HepG2 (cell line): Measurements from ENCODE around the gene IQCN. TPM values are rescaled to one million over a fixed set of nuclear protein-coding genes. Genes with fewer than 3 reads are reported as not detected.
A peak's percentile ranks its signal among the peaks of the same experiment; 100 is the strongest.

Source experiments
- KDM3A ChIP-seq: IDR thresholded peaks from 2 replicates; pipeline ENCODE4 v1.6.1; 2018; ENCODE audit warnings: low read depth, missing compliant biosample characterization
- NBN ChIP-seq: fragments of 450-650 bp; conservative IDR thresholded peaks from 2 replicates; pipeline ENCODE4 v1.6.1; 2017
- STAT5B ChIP-seq: sonication (generic); formaldehyde crosslinking; IDR thresholded peaks from 2 replicates; pipeline ENCODE4 v1.4.0; 2020; ENCODE audit warnings: missing genetic modification reagents
- U2AF1 ChIP-seq: fragments of 200-400 bp; formaldehyde crosslinking; optimal IDR thresholded peaks from 2 replicates; pipeline ENCODE3; 2017; ENCODE audit warnings: mild to moderate bottlenecking, low read depth, low read length
- ZNF274 ChIP-seq: sonication (generic); formaldehyde crosslinking; IDR thresholded peaks from 2 replicates; pipeline ENCODE4 v1.5.1; 2020; ENCODE audit warnings: mild to moderate bottlenecking, missing genetic modification reagents
- ZNF605 ChIP-seq: sonication (generic); formaldehyde crosslinking; IDR thresholded peaks from 2 replicates; pipeline ENCODE4 v1.8.0; 2022; ENCODE audit warnings: mild to moderate bottlenecking, missing genetic modification reagents
- polyA plus RNA-seq, 8 experiments: library from polyadenylated mRNA; depleted of rRNA in 3 of 8; stranded (reverse) in 7 of 8; unstranded in 1 of 8; fragments of >200 nt; fragmentation: Illumina TruSeq in 4 of 8; extraction: Trizol in 4 of 8; gene quantifications; 2 replicates each; pipeline versions ENCODE4 v1.2.1 to v1.2.3, GENCODE V29; 2011 to 2016; ENCODE audit warnings: low read depth in 4 of 8, missing spikeins in 1 of 8, mixed read lengths in 1 of 8; ENCODE audit not compliant: insufficient read depth in 1 of 8
- total RNA-seq, 5 experiments: library from RNA; depleted of rRNA; stranded (reverse); fragments of >200 nt; fragmentation: Illumina TruSeq; extraction: Trizol; gene quantifications; 2 replicates each; pipeline ENCODE4 v1.2.3, GENCODE V29; 2016; ENCODE audit warnings: low read depth in 1 of 5
- TF ChIP-seq, protein P1 (sequence below): sonication (generic); formaldehyde crosslinking; IDR thresholded peaks from 2 replicates; pipeline ENCODE4 v1.5.0; 2020; ENCODE audit warnings: mild to moderate bottlenecking, missing genetic modification reagents, borderline replicate concordance
- TF ChIP-seq, protein P2 (sequence below): sonication (generic); formaldehyde crosslinking; IDR thresholded peaks from 2 replicates; pipeline ENCODE4 v1.4.0; 2020; ENCODE audit warnings: missing genetic modification reagents, borderline replicate concordance
- TF ChIP-seq, protein P3 (sequence below): sonication (generic); formaldehyde crosslinking; IDR thresholded peaks from 2 replicates; pipeline ENCODE4 v1.4.0; 2020; ENCODE audit warnings: mild to moderate bottlenecking, missing genetic modification reagents
- TF ChIP-seq, protein P4 (sequence below): sonication (generic); formaldehyde crosslinking; IDR thresholded peaks from 2 replicates; pipeline ENCODE4 v1.4.0; 2020; ENCODE audit warnings: missing genetic modification reagents
- TF ChIP-seq, protein P5 (sequence below): sonication (generic); formaldehyde crosslinking; IDR thresholded peaks from 2 replicates; pipeline ENCODE4 v1.8.0; 2022; ENCODE audit warnings: missing genetic modification reagents, mild to moderate bottlenecking, borderline replicate concordance

Gene IQCN
- total and polyA plus RNA-seq, 2 of the 13 experiments (the other 11 are each of a cell fraction or from before 2014, with no cell fraction given) = 0.04 to 0.18 TPM

DNA sequence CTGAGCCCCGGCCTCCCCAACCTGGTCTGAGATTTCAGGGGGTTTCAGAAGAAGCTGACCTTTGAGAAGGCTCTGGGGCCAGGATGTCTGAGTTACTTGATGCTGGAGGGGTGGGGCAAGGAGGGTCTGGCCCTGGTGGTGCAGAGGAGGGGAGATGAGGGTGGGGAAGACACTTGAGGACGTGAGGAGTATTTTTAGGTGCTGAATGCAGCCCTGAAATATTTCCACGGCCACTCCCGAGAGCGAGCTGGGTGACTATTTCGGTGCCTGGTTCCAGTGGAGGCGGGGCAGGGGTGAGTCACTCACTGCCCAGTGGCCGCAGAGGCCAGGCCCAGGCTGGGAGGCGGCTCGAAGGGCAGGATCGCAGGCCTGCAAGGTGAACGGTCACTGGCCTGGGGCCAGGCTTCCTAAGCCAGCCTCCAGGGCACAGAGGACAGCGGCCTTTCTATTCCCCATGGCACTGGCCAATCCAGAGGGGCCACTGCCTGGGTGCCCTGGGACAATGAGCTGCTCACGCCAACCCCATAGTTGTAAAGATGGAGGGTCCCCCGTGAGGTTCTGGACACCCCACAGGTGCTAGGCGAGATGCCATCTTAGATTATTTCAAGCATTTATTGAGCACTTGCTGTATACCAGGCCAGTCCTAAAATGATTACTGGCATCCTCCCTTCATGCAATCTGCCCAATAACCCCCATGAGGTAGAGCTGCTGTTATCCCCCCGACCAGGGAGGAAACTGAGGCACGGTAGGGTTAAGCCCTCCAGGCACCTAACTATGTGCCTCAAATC lies 26.9 kb upstream of the IQCN start (continued):
- TF ChIP-seq, protein P1, sequence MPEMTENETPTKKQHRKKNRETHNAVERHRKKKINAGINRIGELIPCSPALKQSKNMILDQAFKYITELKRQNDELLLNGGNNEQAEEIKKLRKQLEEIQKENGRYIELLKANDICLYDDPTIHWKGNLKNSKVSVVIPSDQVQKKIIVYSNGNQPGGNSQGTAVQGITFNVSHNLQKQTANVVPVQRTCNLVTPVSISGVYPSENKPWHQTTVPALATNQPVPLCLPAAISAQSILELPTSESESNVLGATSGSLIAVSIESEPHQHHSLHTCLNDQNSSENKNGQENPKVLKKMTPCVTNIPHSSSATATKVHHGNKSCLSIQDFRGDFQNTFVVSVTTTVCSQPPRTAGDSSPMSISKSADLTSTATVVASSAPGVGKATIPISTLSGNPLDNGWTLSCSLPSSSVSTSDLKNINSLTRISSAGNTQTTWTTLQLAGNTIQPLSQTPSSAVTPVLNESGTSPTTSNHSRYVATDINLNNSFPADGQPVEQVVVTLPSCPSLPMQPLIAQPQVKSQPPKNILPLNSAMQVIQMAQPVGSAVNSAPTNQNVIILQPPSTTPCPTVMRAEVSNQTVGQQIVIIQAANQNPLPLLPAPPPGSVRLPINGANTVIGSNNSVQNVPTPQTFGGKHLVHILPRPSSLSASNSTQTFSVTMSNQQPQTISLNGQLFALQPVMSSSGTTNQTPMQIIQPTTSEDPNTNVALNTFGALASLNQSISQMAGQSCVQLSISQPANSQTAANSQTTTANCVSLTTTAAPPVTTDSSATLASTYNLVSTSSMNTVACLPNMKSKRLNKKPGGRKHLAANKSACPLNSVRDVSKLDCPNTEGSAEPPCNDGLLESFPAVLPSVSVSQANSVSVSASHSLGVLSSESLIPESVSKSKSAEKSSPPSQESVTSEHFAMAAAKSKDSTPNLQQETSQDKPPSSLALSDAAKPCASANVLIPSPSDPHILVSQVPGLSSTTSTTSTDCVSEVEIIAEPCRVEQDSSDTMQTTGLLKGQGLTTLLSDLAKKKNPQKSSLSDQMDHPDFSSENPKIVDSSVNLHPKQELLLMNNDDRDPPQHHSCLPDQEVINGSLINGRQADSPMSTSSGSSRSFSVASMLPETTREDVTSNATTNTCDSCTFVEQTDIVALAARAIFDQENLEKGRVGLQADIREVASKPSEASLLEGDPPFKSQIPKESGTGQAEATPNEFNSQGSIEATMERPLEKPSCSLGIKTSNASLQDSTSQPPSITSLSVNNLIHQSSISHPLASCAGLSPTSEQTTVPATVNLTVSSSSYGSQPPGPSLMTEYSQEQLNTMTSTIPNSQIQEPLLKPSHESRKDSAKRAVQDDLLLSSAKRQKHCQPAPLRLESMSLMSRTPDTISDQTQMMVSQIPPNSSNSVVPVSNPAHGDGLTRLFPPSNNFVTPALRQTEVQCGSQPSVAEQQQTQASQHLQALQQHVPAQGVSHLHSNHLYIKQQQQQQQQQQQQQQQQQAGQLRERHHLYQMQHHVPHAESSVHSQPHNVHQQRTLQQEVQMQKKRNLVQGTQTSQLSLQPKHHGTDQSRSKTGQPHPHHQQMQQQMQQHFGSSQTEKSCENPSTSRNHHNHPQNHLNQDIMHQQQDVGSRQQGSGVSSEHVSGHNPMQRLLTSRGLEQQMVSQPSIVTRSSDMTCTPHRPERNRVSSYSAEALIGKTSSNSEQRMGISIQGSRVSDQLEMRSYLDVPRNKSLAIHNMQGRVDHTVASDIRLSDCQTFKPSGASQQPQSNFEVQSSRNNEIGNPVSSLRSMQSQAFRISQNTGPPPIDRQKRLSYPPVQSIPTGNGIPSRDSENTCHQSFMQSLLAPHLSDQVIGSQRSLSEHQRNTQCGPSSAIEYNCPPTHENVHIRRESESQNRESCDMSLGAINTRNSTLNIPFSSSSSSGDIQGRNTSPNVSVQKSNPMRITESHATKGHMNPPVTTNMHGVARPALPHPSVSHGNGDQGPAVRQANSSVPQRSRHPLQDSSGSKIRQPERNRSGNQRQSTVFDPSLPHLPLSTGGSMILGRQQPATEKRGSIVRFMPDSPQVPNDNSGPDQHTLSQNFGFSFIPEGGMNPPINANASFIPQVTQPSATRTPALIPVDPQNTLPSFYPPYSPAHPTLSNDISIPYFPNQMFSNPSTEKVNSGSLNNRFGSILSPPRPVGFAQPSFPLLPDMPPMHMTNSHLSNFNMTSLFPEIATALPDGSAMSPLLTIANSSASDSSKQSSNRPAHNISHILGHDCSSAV (CRISPR knock-in tag) = no peak
- no peak for TF ChIP-seq ZNF274 (CRISPR knock-in tag)
- no peak for TF ChIP-seq U2AF1
- TF ChIP-seq STAT5B (CRISPR knock-in tag) = no peak
- TF ChIP-seq, protein P2, sequence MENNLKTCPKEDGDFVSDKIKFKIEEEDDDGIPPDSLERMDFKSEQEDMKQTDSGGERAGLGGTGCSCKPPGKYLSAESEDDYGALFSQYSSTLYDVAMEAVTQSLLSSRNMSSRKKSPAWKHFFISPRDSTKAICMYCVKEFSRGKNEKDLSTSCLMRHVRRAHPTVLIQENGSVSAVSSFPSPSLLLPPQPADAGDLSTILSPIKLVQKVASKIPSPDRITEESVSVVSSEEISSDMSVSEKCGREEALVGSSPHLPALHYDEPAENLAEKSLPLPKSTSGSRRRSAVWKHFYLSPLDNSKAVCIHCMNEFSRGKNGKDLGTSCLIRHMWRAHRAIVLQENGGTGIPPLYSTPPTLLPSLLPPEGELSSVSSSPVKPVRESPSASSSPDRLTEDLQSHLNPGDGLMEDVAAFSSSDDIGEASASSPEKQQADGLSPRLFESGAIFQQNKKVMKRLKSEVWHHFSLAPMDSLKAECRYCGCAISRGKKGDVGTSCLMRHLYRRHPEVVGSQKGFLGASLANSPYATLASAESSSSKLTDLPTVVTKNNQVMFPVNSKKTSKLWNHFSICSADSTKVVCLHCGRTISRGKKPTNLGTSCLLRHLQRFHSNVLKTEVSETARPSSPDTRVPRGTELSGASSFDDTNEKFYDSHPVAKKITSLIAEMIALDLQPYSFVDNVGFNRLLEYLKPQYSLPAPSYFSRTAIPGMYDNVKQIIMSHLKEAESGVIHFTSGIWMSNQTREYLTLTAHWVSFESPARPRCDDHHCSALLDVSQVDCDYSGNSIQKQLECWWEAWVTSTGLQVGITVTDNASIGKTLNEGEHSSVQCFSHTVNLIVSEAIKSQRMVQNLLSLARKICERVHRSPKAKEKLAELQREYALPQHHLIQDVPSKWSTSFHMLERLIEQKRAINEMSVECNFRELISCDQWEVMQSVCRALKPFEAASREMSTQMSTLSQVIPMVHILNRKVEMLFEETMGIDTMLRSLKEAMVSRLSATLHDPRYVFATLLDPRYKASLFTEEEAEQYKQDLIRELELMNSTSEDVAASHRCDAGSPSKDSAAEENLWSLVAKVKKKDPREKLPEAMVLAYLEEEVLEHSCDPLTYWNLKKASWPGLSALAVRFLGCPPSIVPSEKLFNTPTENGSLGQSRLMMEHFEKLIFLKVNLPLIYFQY (CRISPR knock-in tag) = no peak
- no peak for TF ChIP-seq NBN
- TF ChIP-seq, protein P3, sequence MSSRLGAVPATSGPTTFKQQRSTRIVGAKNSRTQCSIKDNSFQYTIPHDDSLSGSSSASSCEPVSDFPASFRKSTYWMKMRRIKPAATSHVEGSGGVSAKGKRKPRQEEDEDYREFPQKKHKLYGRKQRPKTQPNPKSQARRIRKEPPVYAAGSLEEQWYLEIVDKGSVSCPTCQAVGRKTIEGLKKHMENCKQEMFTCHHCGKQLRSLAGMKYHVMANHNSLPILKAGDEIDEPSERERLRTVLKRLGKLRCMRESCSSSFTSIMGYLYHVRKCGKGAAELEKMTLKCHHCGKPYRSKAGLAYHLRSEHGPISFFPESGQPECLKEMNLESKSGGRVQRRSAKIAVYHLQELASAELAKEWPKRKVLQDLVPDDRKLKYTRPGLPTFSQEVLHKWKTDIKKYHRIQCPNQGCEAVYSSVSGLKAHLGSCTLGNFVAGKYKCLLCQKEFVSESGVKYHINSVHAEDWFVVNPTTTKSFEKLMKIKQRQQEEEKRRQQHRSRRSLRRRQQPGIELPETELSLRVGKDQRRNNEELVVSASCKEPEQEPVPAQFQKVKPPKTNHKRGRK (CRISPR knock-in tag) = no peak
- TF ChIP-seq, protein P4, sequence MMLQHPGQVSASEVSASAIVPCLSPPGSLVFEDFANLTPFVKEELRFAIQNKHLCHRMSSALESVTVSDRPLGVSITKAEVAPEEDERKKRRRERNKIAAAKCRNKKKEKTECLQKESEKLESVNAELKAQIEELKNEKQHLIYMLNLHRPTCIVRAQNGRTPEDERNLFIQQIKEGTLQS (CRISPR knock-in tag) = peak; percentile 84
- TF ChIP-seq KDM3A (CRISPR knock-in tag) = 0 out of 2 replicates have a peak, but pooled peaks have one; percentile 20
- peak; percentile 66; the same call in 1 of the 2 replicates for TF ChIP-seq ZNF605 (CRISPR knock-in tag)
- TF ChIP-seq, protein P5, sequence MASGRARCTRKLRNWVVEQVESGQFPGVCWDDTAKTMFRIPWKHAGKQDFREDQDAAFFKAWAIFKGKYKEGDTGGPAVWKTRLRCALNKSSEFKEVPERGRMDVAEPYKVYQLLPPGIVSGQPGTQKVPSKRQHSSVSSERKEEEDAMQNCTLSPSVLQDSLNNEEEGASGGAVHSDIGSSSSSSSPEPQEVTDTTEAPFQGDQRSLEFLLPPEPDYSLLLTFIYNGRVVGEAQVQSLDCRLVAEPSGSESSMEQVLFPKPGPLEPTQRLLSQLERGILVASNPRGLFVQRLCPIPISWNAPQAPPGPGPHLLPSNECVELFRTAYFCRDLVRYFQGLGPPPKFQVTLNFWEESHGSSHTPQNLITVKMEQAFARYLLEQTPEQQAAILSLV (CRISPR knock-in tag) = 0 out of 2 replicates have a peak, but pooled peaks have one; percentile 14
